Lower leg skin (tissue), 3 donors: ENCODE measurements around the gene CNRIP1.

Experiments
- CTCF ChIP-seq, 3 donors: fragments of 450-650 bp; IDR thresholded peaks; one replicate each; pipeline ENCODE4 v1.5.1; 2016; ENCODE audit warnings: antibody characterized with exemption in 3 of 3, mild to moderate bottlenecking in 3 of 3, moderate library complexity in 2 of 3
- POLR2A ChIP-seq, 2 donors: fragments of 450-650 bp; IDR thresholded peaks; one replicate each; pipeline ENCODE4 v1.6.1; 2016 to 2017; ENCODE audit warnings: antibody characterized with exemption in 2 of 2, mild to moderate bottlenecking in 1 of 2, moderate library complexity in 1 of 2

- TF ChIP-seq CTCF (IDR thresholded peaks at IDR 0.05), result no peak
- no peak for TF ChIP-seq POLR2A (IDR thresholded peaks at IDR 0.05)
These were observed 16.5 kb downstream of the CNRIP1 start for GRCh38 chr2:68303033-68303901.
